Activated B cell treated with CpG ODN at 0.5 μM for 24 hours (primary cell): Measurements from ENCODE around the gene STPG1. TPM values are rescaled to one million over a fixed set of nuclear protein-coding genes. Genes with fewer than 3 reads are reported as not detected.
A peak's percentile ranks its signal among the peaks of the same experiment; 100 is the strongest.

ENCODE experiments used
- ATAC-seq: fragments of 200-7000 bp; cut with Tn5 transposase; one replicate; pipeline ENCODE4 v1.10.0; 2021; ENCODE audit warnings: low read depth, mild to moderate bottlenecking, moderate library complexity
- CTCF ChIA-PET: fragments of 350-600 bp; sonication (Branson Sonifier 250); formaldehyde crosslinking; loops from one replicate; lab custom pipeline; 2021; ENCODE audit warnings: antibody characterized with exemption; lab: Charles Lee
- POLR2A ChIA-PET: fragments of 350-600 bp; sonication (Branson Sonifier 250); formaldehyde crosslinking; loops from one replicate; lab custom pipeline; 2021; ENCODE audit warnings: antibody characterized with exemption; lab: Charles Lee
- DNase-seq: peaks from one replicate; pipeline ENCODE4 v3.0.0; 2022
- H3K27ac Mint-ChIP-seq: one replicate; pipeline ENCODE4 v1.8.0; 2020; ENCODE audit warnings: mixed read lengths
- H3K27me3 Mint-ChIP-seq: one replicate; pipeline ENCODE4 v1.8.0; 2021; ENCODE audit warnings: mixed read lengths
- H3K36me3 Mint-ChIP-seq: one replicate; pipeline ENCODE4 v1.8.0; 2021; ENCODE audit warnings: low read depth, mixed read lengths
- H3K4me1 Mint-ChIP-seq: one replicate; pipeline ENCODE4 v1.8.0; 2021; ENCODE audit warnings: mixed read lengths
- H3K4me3 Mint-ChIP-seq: one replicate; pipeline ENCODE4 v1.8.0; 2020; ENCODE audit warnings: mild to moderate bottlenecking, mixed read lengths
- H3K9me3 Mint-ChIP-seq: one replicate; pipeline ENCODE4 v1.8.0; 2020; ENCODE audit warnings: mixed read lengths
- CTCF ChIP-seq: fragments of 200-600 bp; IDR thresholded peaks from one replicate; pipeline ENCODE4 v1.8.0; 2022; ENCODE audit warnings: antibody characterized with exemption, mild to moderate bottlenecking
- intact Hi-C: fragments of 100-400 bp; cut with micrococcal nuclease; formaldehyde crosslinking; loops from one replicate; pipeline ENCODE4 v1.15.1; 2024
- total RNA-seq: library from RNA; stranded (reverse); gene quantifications from 2 replicates; pipeline ENCODE4 v1.2.3, GENCODE V29; 2022

Gene STPG1
- total RNA-seq, 1 donor from 2014 or later = 7.4 TPM

GRCh38 chr1:24317081-24317480, 96.5 kb downstream of the STPG1 start:
- no peak overlapping the region for H3K4me3 Mint-ChIP-seq
- H3K27me3 Mint-ChIP-seq = peaks cover 33% of the 10 kb centered on the region
- intact Hi-C loops = no loop called here
- ChIA-PET POLR2A (interaction anchor here (0.5 kb wide), 1 partner anchor 382 kb away, joined by 3 read pairs; no protein-coding TSS in a partner anchor), CTCF (no interaction called here)
- H3K27ac Mint-ChIP-seq = no peak overlapping the region
- no peaks in the 10 kb centered on the region for H3K36me3 Mint-ChIP-seq
- H3K9me3 Mint-ChIP-seq = no peaks in the 10 kb centered on the region
- ATAC-seq = no peak
- no peak for TF ChIP-seq CTCF
- H3K4me1 Mint-ChIP-seq = peaks cover 36% of the 10 kb centered on the region
- DNase-seq = no peak

DNA sequence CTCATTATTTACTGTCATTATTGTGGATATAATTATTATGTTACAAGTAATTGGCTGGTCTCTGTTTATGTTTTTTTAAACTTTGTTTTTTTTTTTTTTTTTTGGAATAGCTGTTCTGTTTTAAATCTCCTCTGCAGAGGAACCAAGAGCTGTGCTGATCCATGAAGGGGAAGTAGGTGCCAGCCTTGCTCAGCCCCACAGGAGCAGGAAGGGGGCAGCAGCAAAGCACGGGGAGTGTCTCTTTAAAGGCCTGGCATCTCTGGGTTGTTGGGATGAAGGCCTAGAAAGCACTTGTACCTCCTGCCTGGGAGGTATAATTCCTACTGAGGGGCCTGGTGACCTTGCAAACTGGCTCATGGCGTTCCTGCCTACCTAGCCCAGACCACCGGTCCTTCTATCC, 96.9 kb downstream of the STPG1 start:
- Mint-ChIP-seq H3K4me1 (peaks cover 40% of the 10 kb centered on the region), H3K36me3 (no peaks in the 10 kb centered on the region), H3K27me3 (peaks cover 33% of the 10 kb centered on the region), H3K27ac (no peak overlapping the region), H3K9me3 (no peaks in the 10 kb centered on the region), H3K4me3 (no peak overlapping the region)
- intact Hi-C loops = no loop called here
- no peak for TF ChIP-seq CTCF
- ChIA-PET POLR2A (no interaction called here), CTCF (no interaction called here)
- DNase-seq (no peak), ATAC-seq (no peak)

DNA sequence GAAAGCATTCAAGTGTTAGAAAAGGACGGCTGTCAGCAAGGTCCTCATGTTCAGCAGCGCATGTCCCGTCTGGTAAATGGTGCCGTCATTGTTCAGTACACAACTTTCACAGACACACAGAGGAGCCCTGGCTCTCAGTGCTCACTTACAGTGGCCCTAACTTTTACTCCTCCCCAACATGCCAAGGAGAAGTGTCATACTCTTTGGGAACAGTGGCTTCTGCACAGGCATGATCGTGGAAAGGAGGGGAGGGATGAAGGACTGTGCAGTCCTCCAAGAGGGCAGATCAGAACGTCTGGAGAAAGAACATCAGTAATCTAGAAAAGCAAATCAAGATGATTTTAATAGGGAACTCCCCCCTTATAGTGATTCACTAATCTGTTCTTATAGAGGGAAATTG, 98.2 kb downstream of the STPG1 start:
- DNase-seq (no peak), ATAC-seq (no peak)
- POLR2A ChIA-PET = no interaction called here
- Mint-ChIP-seq H3K27ac (no peak overlapping the region), H3K4me3 (no peak overlapping the region), H3K9me3 (no peaks in the 10 kb centered on the region), H3K27me3 (peaks cover 28% of the 10 kb centered on the region), H3K4me1 (peaks cover 30% of the 10 kb centered on the region), H3K36me3 (no peaks in the 10 kb centered on the region)
- intact Hi-C loops = no loop called here
- no peak for TF ChIP-seq CTCF
- CTCF ChIA-PET = no interaction called here

GRCh38 chr1:24311741-24312140, 101.8 kb downstream of the STPG1 start:
- DNase-seq (no peak), ATAC-seq (no peak)
- intact Hi-C loops = no loop called here
- H3K27ac Mint-ChIP-seq = peak overlapping the region; percentile 30
- peaks cover 14% of the 10 kb centered on the region for H3K27me3 Mint-ChIP-seq
- H3K9me3 Mint-ChIP-seq = no peaks in the 10 kb centered on the region
- TF ChIP-seq CTCF = no peak
- ChIA-PET CTCF (interaction anchor here (1.4 kb wide), 1 partner anchor 10 kb away, joined by 5 read pairs; no protein-coding TSS in a partner anchor), POLR2A (no interaction called here)
- no peak overlapping the region for H3K4me3 Mint-ChIP-seq
- H3K4me1 Mint-ChIP-seq = peaks cover 7% of the 10 kb centered on the region
- H3K36me3 Mint-ChIP-seq = no peaks in the 10 kb centered on the region

- POLR2A ChIA-PET = no interaction called here
- DNase-seq (no peak), ATAC-seq (no peak)
- H3K27ac Mint-ChIP-seq = no peak overlapping the region
- peaks cover 17% of the 10 kb centered on the region for H3K27me3 Mint-ChIP-seq
- no peaks in the 10 kb centered on the region for H3K9me3 Mint-ChIP-seq
- intact Hi-C loops = no loop called here
- no peak overlapping the region for H3K4me3 Mint-ChIP-seq
- TF ChIP-seq CTCF = no peak
- H3K36me3 Mint-ChIP-seq = no peaks in the 10 kb centered on the region
- CTCF ChIA-PET = no interaction called here
- peaks cover 7% of the 10 kb centered on the region for H3K4me1 Mint-ChIP-seq
Observed at GRCh38 chr1:24311234-24311633, 102.3 kb downstream of the STPG1 start.
